HL-60 (cell line): ENCODE measurements around the gene MAGOHB.
"Not testable (repeated sequence)": the region's sequence is repeated elsewhere in the genome, so short reads cannot be mapped to it uniquely, and the experiment has no call there.

Experiments
- DNase-seq, 2 experiments: peaks; one replicate each; pipeline ENCODE4 v3.0.0-alpha.2; 2010 to 2020; ENCODE audit warnings: low read depth in 1 of 2, low spot score in 1 of 2
- H3K27ac ChIP-seq: fragments of 250-450 bp; sonication (Bioruptor Pico); replicated peaks from 2 replicates; pipeline ENCODE4 v1.5.1; 2020; ENCODE audit warnings: mild to moderate bottlenecking, moderate library complexity
- H3K27me3 ChIP-seq: fragments of 250-450 bp; sonication (Bioruptor Pico); 2 replicates; pipeline ENCODE4 v1.5.1; 2021; ENCODE audit warnings: mild to moderate bottlenecking, moderate library complexity; ENCODE audit not compliant: insufficient read depth, poor library complexity, severe bottlenecking
- H3K4me3 ChIP-seq: replicated peaks from 2 replicates; pipeline ENCODE4 v1.5.1; 2011; ENCODE audit warnings: mild to moderate bottlenecking, control low read depth, low read length; ENCODE audit not compliant: insufficient read depth
- GABPA ChIP-seq: IDR thresholded peaks from 2 replicates; pipeline ENCODE4 v1.6.1; 2012; ENCODE audit warnings: low read depth
- POLR2AphosphoS5 ChIP-seq: IDR thresholded peaks from 2 replicates; pipeline ENCODE4 v1.6.1; 2012; ENCODE audit warnings: low read depth
- SPI1 ChIP-seq: IDR thresholded peaks from 2 replicates; pipeline ENCODE4 v1.6.1; 2012; ENCODE audit warnings: low read depth, mild to moderate bottlenecking, borderline replicate concordance
- TF ChIP-seq, protein P1 (sequence below): IDR thresholded peaks from 2 replicates; pipeline ENCODE4 v1.6.1; 2012; ENCODE audit warnings: low read depth; ENCODE audit not compliant: insufficient replicate concordance
- TF ChIP-seq, protein P2 (sequence below): IDR thresholded peaks from one replicate; pipeline ENCODE4 v1.5.1; 2011; ENCODE audit warnings: low read length, control low read depth, inconsistent platforms; ENCODE audit not compliant: insufficient read depth

The MAGOHB gene

DNA sequence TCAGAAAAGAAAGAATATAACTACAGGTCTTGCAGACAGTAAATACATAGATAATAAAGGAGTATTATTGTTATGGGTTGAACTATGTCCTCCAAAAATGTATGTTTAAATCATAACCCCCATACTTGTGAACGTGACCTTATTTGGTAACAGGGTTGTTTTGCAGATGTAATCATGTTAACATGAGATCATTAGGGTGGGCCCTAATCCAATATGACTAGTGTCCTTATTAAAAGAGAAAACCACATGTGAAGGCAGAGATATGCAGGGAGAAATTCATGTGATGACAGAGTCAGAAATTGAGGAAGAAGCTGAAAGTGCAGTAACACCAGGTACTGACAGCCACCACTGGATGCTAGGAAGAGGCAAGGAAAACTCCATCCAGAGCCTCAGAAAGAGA lies 29.0 kb downstream of the MAGOHB start:
- H3K4me3 ChIP-seq, result no peak overlapping the region
- TF ChIP-seq, protein P1, sequence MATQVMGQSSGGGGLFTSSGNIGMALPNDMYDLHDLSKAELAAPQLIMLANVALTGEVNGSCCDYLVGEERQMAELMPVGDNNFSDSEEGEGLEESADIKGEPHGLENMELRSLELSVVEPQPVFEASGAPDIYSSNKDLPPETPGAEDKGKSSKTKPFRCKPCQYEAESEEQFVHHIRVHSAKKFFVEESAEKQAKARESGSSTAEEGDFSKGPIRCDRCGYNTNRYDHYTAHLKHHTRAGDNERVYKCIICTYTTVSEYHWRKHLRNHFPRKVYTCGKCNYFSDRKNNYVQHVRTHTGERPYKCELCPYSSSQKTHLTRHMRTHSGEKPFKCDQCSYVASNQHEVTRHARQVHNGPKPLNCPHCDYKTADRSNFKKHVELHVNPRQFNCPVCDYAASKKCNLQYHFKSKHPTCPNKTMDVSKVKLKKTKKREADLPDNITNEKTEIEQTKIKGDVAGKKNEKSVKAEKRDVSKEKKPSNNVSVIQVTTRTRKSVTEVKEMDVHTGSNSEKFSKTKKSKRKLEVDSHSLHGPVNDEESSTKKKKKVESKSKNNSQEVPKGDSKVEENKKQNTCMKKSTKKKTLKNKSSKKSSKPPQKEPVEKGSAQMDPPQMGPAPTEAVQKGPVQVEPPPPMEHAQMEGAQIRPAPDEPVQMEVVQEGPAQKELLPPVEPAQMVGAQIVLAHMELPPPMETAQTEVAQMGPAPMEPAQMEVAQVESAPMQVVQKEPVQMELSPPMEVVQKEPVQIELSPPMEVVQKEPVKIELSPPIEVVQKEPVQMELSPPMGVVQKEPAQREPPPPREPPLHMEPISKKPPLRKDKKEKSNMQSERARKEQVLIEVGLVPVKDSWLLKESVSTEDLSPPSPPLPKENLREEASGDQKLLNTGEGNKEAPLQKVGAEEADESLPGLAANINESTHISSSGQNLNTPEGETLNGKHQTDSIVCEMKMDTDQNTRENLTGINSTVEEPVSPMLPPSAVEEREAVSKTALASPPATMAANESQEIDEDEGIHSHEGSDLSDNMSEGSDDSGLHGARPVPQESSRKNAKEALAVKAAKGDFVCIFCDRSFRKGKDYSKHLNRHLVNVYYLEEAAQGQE, result no peak
- TF ChIP-seq GABPA, result no peak
- TF ChIP-seq, protein P2, sequence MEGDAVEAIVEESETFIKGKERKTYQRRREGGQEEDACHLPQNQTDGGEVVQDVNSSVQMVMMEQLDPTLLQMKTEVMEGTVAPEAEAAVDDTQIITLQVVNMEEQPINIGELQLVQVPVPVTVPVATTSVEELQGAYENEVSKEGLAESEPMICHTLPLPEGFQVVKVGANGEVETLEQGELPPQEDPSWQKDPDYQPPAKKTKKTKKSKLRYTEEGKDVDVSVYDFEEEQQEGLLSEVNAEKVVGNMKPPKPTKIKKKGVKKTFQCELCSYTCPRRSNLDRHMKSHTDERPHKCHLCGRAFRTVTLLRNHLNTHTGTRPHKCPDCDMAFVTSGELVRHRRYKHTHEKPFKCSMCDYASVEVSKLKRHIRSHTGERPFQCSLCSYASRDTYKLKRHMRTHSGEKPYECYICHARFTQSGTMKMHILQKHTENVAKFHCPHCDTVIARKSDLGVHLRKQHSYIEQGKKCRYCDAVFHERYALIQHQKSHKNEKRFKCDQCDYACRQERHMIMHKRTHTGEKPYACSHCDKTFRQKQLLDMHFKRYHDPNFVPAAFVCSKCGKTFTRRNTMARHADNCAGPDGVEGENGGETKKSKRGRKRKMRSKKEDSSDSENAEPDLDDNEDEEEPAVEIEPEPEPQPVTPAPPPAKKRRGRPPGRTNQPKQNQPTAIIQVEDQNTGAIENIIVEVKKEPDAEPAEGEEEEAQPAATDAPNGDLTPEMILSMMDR, result no peak
- TF ChIP-seq SPI1, result no peak
- TF ChIP-seq POLR2AphosphoS5, result no peak
- no peak overlapping the region for H3K27ac ChIP-seq
- DNase-seq, result no peak
- H3K27me3 ChIP-seq, result no peaks in the 10 kb centered on the region

DNA sequence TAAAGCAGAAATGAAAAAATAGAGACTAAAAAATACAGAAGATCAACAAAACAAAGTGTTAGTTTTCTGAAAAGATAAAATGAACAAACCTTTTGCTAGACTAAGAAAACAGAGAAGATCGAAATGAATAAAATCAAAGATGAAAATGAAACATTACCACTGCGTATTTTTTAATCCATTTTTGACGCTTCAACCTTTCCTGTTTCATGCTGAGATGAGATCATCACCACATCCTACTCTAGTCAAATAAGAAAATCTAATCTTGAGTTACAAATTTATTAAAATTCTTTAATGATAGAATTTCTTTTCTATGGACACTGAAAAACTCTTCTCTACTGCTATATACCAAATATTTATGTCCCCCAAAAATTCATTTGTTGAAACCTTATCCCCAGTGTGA lies 30.7 kb downstream of the MAGOHB start:
- H3K27me3 ChIP-seq, result no peaks in the 10 kb centered on the region
- no peak for DNase-seq

DNA sequence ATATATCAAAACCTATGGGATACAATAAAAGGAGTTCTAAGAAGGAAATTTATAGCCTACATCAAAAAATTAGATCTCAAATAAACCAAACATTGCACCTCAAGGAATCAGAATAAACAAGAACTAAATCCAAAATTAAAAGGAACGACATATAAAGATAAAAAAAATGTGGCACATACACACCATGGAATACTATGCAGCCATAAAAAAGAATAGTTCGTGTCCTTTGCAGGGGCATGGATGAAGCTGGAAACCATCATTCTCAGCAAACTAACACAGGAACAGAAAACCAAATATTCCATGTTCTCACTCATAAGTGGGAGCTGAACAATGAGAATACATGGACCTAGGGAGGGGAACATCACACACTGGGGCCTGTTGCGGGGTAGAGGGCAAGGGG lies 31.3 kb downstream of the MAGOHB start:
- H3K27ac ChIP-seq, DNase-seq: not testable (repeated sequence)

More for the DNA sequence above, 30.7 kb downstream of the MAGOHB start:
- TF ChIP-seq GABPA, result no peak
- TF ChIP-seq POLR2AphosphoS5, result no peak
- TF ChIP-seq SPI1, result no peak
- TF ChIP-seq, protein P2, result no peak
- TF ChIP-seq, protein P1, result no peak
- Histone ChIP-seq H3K4me3 (no peak overlapping the region), H3K27ac (no peak overlapping the region)

DNA sequence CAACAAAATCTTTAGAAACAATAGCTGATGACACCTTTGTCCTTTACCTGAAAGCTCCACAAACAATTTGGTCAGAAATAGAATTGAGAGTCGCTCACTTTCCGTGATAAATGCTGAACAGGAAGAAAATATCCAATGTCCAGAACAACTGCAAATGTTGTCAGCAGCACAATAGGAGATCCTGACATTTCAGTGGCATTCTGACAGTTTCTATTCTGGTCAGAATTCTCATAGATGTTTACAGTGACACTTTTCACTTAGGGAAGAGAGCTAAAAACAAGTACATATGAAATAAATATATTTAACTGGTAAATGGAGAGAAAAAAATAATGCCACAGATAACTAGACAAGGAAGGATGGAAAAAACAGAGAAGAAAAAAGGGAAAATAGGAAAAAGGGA lies 39.1 kb downstream of the MAGOHB start:
- no peak overlapping the region for H3K4me3 ChIP-seq
- TF ChIP-seq, protein P2, result no peak

More for the DNA sequence above, 31.3 kb downstream of the MAGOHB start:
- H3K4me3 ChIP-seq, H3K27me3 ChIP-seq: not testable (repeated sequence)

DNA sequence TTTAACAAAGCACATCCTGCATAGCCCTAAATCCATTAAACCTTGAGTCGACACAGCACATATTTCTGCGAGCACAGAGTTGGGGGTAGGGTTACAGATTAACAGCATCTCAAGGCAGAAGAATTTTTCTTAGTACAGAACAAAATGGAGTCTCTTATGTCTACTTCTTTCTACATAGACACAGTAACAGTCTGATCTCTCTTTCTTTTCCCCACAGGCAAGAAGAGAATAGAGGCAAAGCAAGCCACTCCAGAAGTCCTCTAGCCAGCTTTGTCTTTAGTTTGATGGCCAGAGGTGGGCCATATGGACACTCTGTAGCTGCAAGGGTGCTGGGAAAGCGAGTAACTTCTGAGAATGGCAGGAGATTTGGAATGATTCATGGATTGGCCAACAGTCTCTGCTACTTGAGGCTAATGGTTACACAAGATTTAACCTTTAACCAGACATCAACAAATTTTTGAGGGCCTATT lies 41.4 kb downstream of the MAGOHB start:
- H3K27me3 ChIP-seq, H3K27ac ChIP-seq, H3K4me3 ChIP-seq, DNase-seq: not testable (repeated sequence)

More for the DNA sequence above, 39.1 kb downstream of the MAGOHB start:
- Histone ChIP-seq H3K27me3 (no peaks in the 10 kb centered on the region), H3K27ac (no peak overlapping the region)
- no peak for DNase-seq
